GM12873 (cell line): Measurements from ENCODE around the gene NCAPH2.

Experiments
- CTCF ChIP-seq: IDR thresholded peaks from 2 replicates; pipeline ENCODE4 v1.5.1; 2012; ENCODE audit warnings: low read depth, mild to moderate bottlenecking, moderate library complexity, low read length, control low read depth; ENCODE audit not compliant: insufficient read depth; ENCODE audit errors: missing control alignments

The NCAPH2 gene

GRCh38 chr22:50463188-50463900, 44.7 kb upstream of the NCAPH2 start:
- TF ChIP-seq CTCF = no peak

DNA sequence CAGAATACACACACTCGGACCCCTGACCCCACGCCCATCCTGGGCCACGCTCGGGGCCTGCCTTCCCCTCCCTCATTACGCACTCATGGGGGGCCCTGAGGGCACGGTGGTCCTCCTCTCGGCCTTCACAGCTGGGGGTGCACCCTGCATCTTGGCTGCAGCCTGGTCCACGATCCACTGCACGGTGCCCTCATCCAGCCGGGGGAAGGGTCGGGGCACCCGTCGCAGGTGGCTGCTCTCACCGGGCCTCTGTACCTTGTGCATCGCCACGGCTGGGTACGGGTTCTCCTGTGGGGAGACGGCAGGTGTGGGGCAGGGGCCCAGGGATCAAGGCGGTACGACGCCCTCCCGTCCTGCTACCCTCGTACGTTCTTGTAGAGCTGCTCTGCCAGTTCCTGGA, 43.6 kb upstream of the NCAPH2 start:
- no peak for TF ChIP-seq CTCF

GRCh38 chr22:50465066-50465930, 42.7 kb upstream of the NCAPH2 start:
- no peak for TF ChIP-seq CTCF

DNA sequence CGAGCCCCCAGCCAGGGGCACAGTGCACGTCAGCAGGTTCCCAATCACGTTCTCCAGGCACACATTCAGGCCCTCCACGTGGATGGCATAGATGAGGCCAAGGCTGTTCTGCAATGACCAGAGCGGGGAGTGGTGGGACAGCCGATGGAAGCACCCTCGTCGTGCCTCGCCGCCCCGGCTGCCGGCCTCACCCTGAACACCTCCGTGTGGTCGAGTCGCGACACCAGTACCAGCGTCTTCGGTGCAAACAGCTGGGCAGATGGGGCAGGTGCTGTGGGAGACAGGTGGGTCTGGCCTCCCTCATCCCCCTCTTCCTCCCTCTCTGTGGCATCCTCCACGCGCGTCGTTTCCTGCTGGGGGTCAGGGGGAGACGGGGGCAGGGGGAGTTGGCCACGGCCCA, 40.7 kb upstream of the NCAPH2 start:
- no peak for TF ChIP-seq CTCF

GRCh38 chr22:50467773-50468440, 40.1 kb upstream of the NCAPH2 start:
- no peak for TF ChIP-seq CTCF

DNA sequence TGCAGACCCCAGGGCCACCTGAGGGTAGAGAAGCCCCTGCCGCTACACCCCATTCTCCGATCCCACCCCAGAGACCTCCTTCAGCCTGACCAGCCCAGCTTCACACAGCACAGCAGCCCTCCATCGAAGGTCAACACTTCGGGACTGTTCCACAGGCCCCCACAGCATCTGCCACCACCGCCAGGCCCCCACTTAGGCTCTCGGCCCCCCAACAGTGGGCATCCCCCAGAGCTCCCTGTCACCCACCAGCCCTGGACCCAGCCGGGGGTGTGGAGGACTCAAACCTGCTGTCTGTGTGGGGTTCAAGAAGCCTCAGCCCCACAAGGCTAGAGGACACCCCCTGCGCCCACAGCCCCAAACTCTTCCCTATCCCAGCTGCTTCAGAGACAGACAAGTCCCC, 39.4 kb upstream of the NCAPH2 start:
- TF ChIP-seq CTCF = no peak
